ENCODE data around the gene TBC1D20. TPM values are rescaled to one million over a fixed set of nuclear protein-coding genes. Genes with fewer than 3 reads are reported as not detected.

Gene TBC1D20
- total RNA-seq, 1 donor from 2014 or later: 40.7 TPM

- TF ChIP-seq CTCF (IDR thresholded peaks at IDR 0.05; ENCODE audit: insufficient read depth, low read length, poor library complexity, severe bottlenecking): no peak
- Histone ChIP-seq H3K4me3 (ENCODE audit: low read depth, low read length) (no peak overlapping the region), H3K27me3 (ENCODE audit: control insufficient read depth, insufficient read depth, low read length) (no peaks in the 10 kb centered on the region), H3K36me3 (ENCODE audit: control insufficient read depth, insufficient read depth, low read length) (no peaks in the 10 kb centered on the region)
- no peak for DNase-seq (ENCODE audit: low read depth)
These were observed 10.0 kb upstream of the TBC1D20 start for GRCh38 chr20:472137-472846.

GRCh38 chr20:469746-470490, 7.6 kb upstream of the TBC1D20 start:
- Histone ChIP-seq H3K27me3 (ENCODE audit: control insufficient read depth, insufficient read depth, low read length) (no peaks in the 10 kb centered on the region), H3K4me3 (ENCODE audit: low read depth, low read length) (no peak overlapping the region), H3K36me3 (ENCODE audit: control insufficient read depth, insufficient read depth, low read length) (no peaks in the 10 kb centered on the region)
- no peak for DNase-seq (ENCODE audit: low read depth)
- TF ChIP-seq CTCF (IDR thresholded peaks at IDR 0.05; ENCODE audit: insufficient read depth, low read length, poor library complexity, severe bottlenecking): no peak

DNA sequence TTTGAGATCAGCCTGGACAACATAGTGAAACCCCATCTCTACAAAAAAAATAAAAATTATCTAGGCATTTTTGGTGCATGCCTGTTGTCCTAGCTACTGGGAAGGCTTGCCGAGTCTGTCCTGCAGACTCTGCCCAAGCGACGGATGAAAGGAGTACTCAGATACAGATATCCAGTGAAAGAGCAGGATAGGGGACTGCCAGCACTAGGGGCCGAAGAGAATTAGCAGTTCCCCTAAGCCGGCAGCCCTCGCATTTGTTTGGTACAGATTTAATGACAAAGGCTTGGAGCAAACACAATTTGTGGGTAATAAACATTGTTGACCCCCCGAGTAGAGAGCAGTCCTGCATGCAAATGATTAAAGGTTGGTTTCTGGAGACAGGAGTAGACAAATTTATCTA, 5.4 kb upstream of the TBC1D20 start:
- no peak overlapping the region for H3K4me3 ChIP-seq (ENCODE audit: low read depth, low read length)
- no peak for TF ChIP-seq CTCF (IDR thresholded peaks at IDR 0.05; ENCODE audit: insufficient read depth, low read length, poor library complexity, severe bottlenecking)
- DNase-seq (ENCODE audit: low read depth): no peak
- no peaks in the 10 kb centered on the region for H3K27me3 ChIP-seq (ENCODE audit: control insufficient read depth, insufficient read depth, low read length)
- H3K36me3 ChIP-seq (ENCODE audit: control insufficient read depth, insufficient read depth, low read length): no peaks in the 10 kb centered on the region

- no peak for DNase-seq (ENCODE audit: low read depth)
- no peak for TF ChIP-seq CTCF (IDR thresholded peaks at IDR 0.05; ENCODE audit: insufficient read depth, low read length, poor library complexity, severe bottlenecking)
- Histone ChIP-seq H3K36me3 (ENCODE audit: control insufficient read depth, insufficient read depth, low read length) (no peaks in the 10 kb centered on the region), H3K4me3 (ENCODE audit: low read depth, low read length) (peak overlapping the region; percentile 86), H3K27me3 (ENCODE audit: control insufficient read depth, insufficient read depth, low read length) (no peaks in the 10 kb centered on the region)
These were observed 807 bp downstream of the TBC1D20 start for GRCh38 chr20:461254-462198.

DNA sequence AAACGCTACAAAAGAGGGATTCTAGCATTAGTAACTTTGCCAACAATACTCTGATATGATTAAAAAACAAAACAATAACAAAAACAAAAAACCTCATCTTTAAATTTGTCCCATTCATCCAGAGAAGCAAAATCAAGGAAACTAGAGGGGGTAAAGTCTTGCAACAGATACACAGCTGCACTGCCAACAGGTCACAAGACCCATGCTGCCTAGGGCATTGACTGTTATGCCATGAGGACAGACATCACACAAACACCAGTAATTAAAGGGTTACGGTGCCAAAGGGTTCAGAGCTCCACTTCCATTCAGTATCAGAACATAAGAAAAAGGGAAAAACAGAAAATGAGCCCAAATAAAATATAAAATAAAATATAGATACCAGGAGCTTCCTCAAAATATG, 1.6 kb downstream of the TBC1D20 start:
- Histone ChIP-seq H3K36me3 (ENCODE audit: control insufficient read depth, insufficient read depth, low read length) (no peaks in the 10 kb centered on the region), H3K27me3 (ENCODE audit: control insufficient read depth, insufficient read depth, low read length) (no peaks in the 10 kb centered on the region), H3K4me3 (ENCODE audit: low read depth, low read length) (peak overlapping the region; percentile 9)
- no peak for DNase-seq (ENCODE audit: low read depth)
- no peak for TF ChIP-seq CTCF (IDR thresholded peaks at IDR 0.05; ENCODE audit: insufficient read depth, low read length, poor library complexity, severe bottlenecking)

Measured in kidney epithelial cell (primary cell).